K562 (cell line): ENCODE results near the gene ANKS4B. TPM values are rescaled to one million over a fixed set of nuclear protein-coding genes. Genes with fewer than 3 reads are reported as not detected.
A peak's percentile ranks its signal among the peaks of the same experiment; 100 is the strongest.

Experiments used
- ATAC-seq: fragments of 200-7000 bp; cut with Tn5 transposase; 3 replicates; pipeline ENCODE4 v1.9.1; 2020; ENCODE audit warnings: moderate library complexity
- BruUV-seq: library from RNA; stranded (reverse); fragments of 400-500 nt; replicated peaks from 2 replicates; lab custom pipeline; 2021; lab: Mats Ljungman, UMichigan
- CTCF ChIA-PET: fragments of 300-600 bp; formaldehyde crosslinking; extraction: SDS; loops from one replicate; lab custom pipeline; 2021; ENCODE audit warnings: low intra/inter-chr PET ratio; lab: Yijun Ruan, JAX
- POLR2A ChIA-PET: fragments of 300-600, 350-650 bp; sonication (Branson Sonifier 250); formaldehyde crosslinking; extraction: SDS; loops from one replicate; lab custom pipeline; 2021; ENCODE audit warnings: antibody characterized with exemption, inconsistent platforms; lab: Yijun Ruan, JAX
- DNase-seq, 4 experiments: peaks; one replicate each; pipeline versions ENCODE4 v3.0.0 to v3.0.0-alpha.2; 2011 to 2018; ENCODE audit warnings: low spot score in 3 of 4, mixed read lengths in 3 of 4; ENCODE audit errors: extremely low read depth in 1 of 4
- FAIRE-seq: peaks from 2 replicates; lab custom pipeline; 2011; peaks lifted over from hg19 to GRCh38; lab: Jason Lieb, UNC
- H2AFZ ChIP-seq: 2 replicates; pipeline ENCODE4 v1.6.0; 2011; ENCODE audit warnings: low read depth, low read length, control low read depth, inconsistent platforms
- H3K27ac ChIP-seq: fragments of 200-600 bp; 3 replicates; pipeline ENCODE4 v1.8.0; 2011; ENCODE audit warnings: low read depth, mild to moderate bottlenecking, control low read depth, inconsistent platforms, low read length, moderate library complexity, mixed read lengths; ENCODE audit errors: extremely low read depth
- H3K27me3 ChIP-seq, 2 experiments: fragments of 300-600 bp in 1 of 2; 2 replicates in 1 of 2; 3 replicates in 1 of 2; pipeline versions ENCODE4 v1.6.0 to v1.8.0; 2011; ENCODE audit warnings: inconsistent platforms in 2 of 2, low read length in 2 of 2, mild to moderate bottlenecking in 1 of 2, mixed read lengths in 1 of 2, moderate library complexity in 1 of 2; ENCODE audit not compliant: control insufficient read depth in 2 of 2, insufficient read depth in 2 of 2
- H3K36me3 ChIP-seq: fragments of 300-600 bp; 3 replicates; pipeline ENCODE4 v1.8.0; 2011; ENCODE audit warnings: mild to moderate bottlenecking, low read length, inconsistent platforms; ENCODE audit not compliant: control insufficient read depth, insufficient read depth
- H3K4me1 ChIP-seq, 2 experiments: fragments of 200-600 bp in 1 of 2; replicated peaks in 1 of 2; 2 replicates in 1 of 2; 3 replicates in 1 of 2; pipeline versions ENCODE4 v1.5.1 to v1.8.0; 2011; ENCODE audit warnings: inconsistent platforms in 2 of 2, low read length in 2 of 2, mild to moderate bottlenecking in 1 of 2, mixed read lengths in 1 of 2, moderate library complexity in 1 of 2; ENCODE audit not compliant: control insufficient read depth in 2 of 2, insufficient read depth in 2 of 2
- H3K4me2 ChIP-seq: 2 replicates; pipeline ENCODE4 v1.6.1; 2011; ENCODE audit warnings: low read length, control low read depth, inconsistent platforms, mixed read lengths; ENCODE audit not compliant: insufficient read depth
- H3K4me3 ChIP-seq: fragments of 200-600 bp; sonication (generic), shearing (Covaris generic); 2 replicates; pipeline ENCODE4 v1.5.1; 2016; ENCODE audit warnings: control low read depth, inconsistent platforms
- H3K79me2 ChIP-seq: fragments of 200-600 bp; 3 replicates; pipeline ENCODE4 v1.8.0; 2011; ENCODE audit warnings: low read length, inconsistent platforms; ENCODE audit not compliant: control insufficient read depth, insufficient read depth
- H3K9ac ChIP-seq, 2 experiments: 2 replicates each; pipeline versions ENCODE4 v1.6.0 to v1.6.1; 2011; ENCODE audit warnings: low read depth in 2 of 2, low read length in 2 of 2, control low read depth in 1 of 2, inconsistent platforms in 1 of 2, mild to moderate bottlenecking in 1 of 2, mixed read lengths in 1 of 2; ENCODE audit not compliant: insufficient read depth in 1 of 2
- H3K9me1 ChIP-seq: one replicate; pipeline ENCODE4 v1.6.0; 2011; ENCODE audit warnings: inconsistent platforms, mild to moderate bottlenecking, low read length, moderate library complexity; ENCODE audit not compliant: control insufficient read depth, insufficient read depth
- H3K9me3 ChIP-seq: replicated peaks from 2 replicates; pipeline ENCODE4 v1.5.1; 2011; ENCODE audit warnings: low read depth, low read length, inconsistent platforms; ENCODE audit not compliant: control insufficient read depth, insufficient read depth
- H4K20me1 ChIP-seq: replicated peaks from 2 replicates; pipeline ENCODE4 v1.6.1; 2011; ENCODE audit warnings: low read length, inconsistent platforms, mixed read lengths; ENCODE audit not compliant: control insufficient read depth, insufficient read depth
- BCLAF1 ChIP-seq, 2 experiments: fragments of 450-650 bp in 1 of 2; IDR thresholded peaks; 2 replicates each; pipeline ENCODE4 v1.6.1; 2011 to 2017; ENCODE audit warnings: low read depth in 2 of 2, antibody characterized with exemption in 1 of 2, borderline replicate concordance in 1 of 2, low read length in 1 of 2, mild to moderate bottlenecking in 1 of 2, mixed read lengths in 1 of 2; ENCODE audit not compliant: control insufficient read depth in 1 of 2
- FOXP4 ChIP-seq: sonication (generic); formaldehyde crosslinking; IDR thresholded peaks from 2 replicates; pipeline ENCODE4 v1.8.0; 2022; ENCODE audit warnings: mild to moderate bottlenecking, missing genetic modification reagents, borderline replicate concordance
- HMBOX1 ChIP-seq: sonication (generic); IDR thresholded peaks from 2 replicates; pipeline ENCODE4 v1.6.1; 2016
- SNRNP70 ChIP-seq: fragments of 200-400 bp; formaldehyde crosslinking; optimal IDR thresholded peaks from 2 replicates; pipeline ENCODE3; 2017; ENCODE audit warnings: low read depth, low read length
- STAG1 ChIP-seq: sonication (generic); formaldehyde crosslinking; IDR thresholded peaks from 2 replicates; pipeline ENCODE4 v1.5.0; 2020; ENCODE audit warnings: missing genetic modification reagents, borderline replicate concordance
- WGBS: fragments of 100-300 bp; shearing (Covaris generic); methylation state at CpG from one replicate; pipeline ENCODE4 v1.1.6; 2016; ENCODE audit warnings: low coverage, mixed read lengths; ENCODE audit not compliant: insufficient coverage; ENCODE audit errors: missing lambda C conversion rate; 5-methylcytosine and 5-hydroxymethylcytosine counted together
- in situ Hi-C: fragments of 300-500 bp; cut with MboI; formaldehyde crosslinking; loops from 4 replicates; pipeline ENCODE4 v1.15.0; 2018; ENCODE audit warnings: inconsistent platforms, mixed read lengths
- intact Hi-C: fragments of 100-400 bp; cut with micrococcal nuclease; formaldehyde crosslinking; loops from 2 replicates; pipeline ENCODE4 v1.14.2; 2022
- polyA plus RNA-seq, 8 experiments: library from polyadenylated mRNA; depleted of rRNA in 4 of 8; stranded (reverse) in 5 of 8; unstranded in 3 of 8; fragments of >200 nt; fragmentation: Nextera tagmentation in 2 of 8; fragmentation: Illumina TruSeq in 1 of 8; extraction: Ambion mirVana in 2 of 8; extraction: Trizol in 1 of 8; gene quantifications; 2 replicates each; pipeline versions ENCODE4 v1.2.1 to v1.2.3, GENCODE V29; 2011 to 2014; ENCODE audit warnings: inconsistent platforms in 1 of 8, missing spikeins in 1 of 8
- total RNA-seq, 7 experiments: library from RNA; depleted of rRNA in 6 of 7; stranded (reverse); fragments of >200 nt in 6 of 7; fragmentation: Illumina TruSeq in 2 of 7; extraction: Trizol in 2 of 7; gene quantifications; 2 replicates each; pipeline versions ENCODE4 v1.2.1 to v1.2.3, GENCODE V29; 2011 to 2021; ENCODE audit warnings: low replicate concordance in 1 of 7
- TF ChIP-seq, protein P1 (sequence below): IDR thresholded peaks from 2 replicates; pipeline ENCODE4 v1.6.1; 2012; ENCODE audit warnings: low read depth, low read length, improper control_type of control experiment, borderline replicate concordance

The ANKS4B gene
- total and polyA plus RNA-seq, 9 of the 15 experiments (the other 6 are each of a cell fraction or from before 2014, with no cell fraction given), result not detected

DNA sequence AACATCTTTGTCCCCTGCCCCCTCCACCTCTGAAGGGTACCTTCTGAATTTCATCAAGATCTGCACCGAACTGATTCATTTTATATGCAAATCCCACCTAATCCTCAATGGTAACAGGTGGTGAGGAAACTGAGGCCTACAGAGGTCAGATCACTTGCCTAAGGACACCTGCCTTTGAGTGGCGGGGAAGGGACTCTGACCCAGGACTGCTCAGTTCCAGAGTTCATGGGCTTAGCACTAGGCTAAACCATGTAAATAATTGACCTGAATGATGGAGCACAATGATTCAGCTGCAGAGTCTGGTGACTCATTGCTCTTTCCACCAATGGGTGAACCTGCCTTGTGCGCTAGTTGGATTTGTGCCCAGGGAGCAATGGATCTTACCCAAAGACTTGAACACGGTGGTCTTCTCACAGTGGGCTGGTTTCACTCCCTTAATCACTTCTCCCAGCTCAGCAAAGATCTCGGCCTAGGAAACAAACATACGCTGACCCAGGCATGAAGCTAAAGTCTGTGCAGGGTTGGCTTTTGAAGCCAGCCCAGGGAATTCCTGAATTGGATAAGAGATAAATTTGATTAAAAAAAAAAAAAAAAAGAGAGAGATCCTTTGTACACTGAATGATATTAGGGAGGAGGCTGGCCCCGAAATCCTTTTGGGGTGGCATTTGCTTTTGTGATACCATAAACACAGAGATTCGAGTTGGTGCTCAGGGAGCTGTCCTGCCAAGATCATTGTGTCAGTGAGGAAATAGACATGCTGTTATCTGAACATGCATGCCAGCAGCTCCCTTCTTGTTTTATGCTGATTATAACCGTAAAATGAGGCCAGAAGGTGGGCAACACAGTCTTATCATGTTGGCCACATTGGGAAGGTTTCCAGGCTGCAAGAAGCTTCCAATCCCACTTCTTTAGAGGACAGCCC lies 27.6 kb downstream of the ANKS4B start:
- no peaks in the 10 kb centered on the region for H3K79me2 ChIP-seq
- intact Hi-C loops, result no loop called here
- peaks cover 29% of the 10 kb centered on the region in 2 experiments for H3K4me1 ChIP-seq
- BruUV-seq, result no TSS peak
- ATAC-seq (peak; percentile 97), DNase-seq (peak; percentile 88 to 91 (median 90)), FAIRE-seq (peak; percentile 100)
- H3K36me3 ChIP-seq, result no peaks in the 10 kb centered on the region
- in situ Hi-C loops, result no loop called here
- ChIA-PET CTCF (interaction anchor here (0.6 kb wide), 1 partner anchor 38 kb away, joined by 3 read pairs; no protein-coding TSS in a partner anchor), POLR2A (interaction anchor here (0.5 to 1.6 kb wide), 11 partner anchors 9 to 966 kb away, joined by 3 to 6 read pairs (median 3); no protein-coding TSS in a partner anchor)
- peak overlapping the region; percentile 84 for H2AFZ ChIP-seq
- no peaks in the 10 kb centered on the region for H3K27me3 ChIP-seq
- peak overlapping the region; percentile 77 for H3K27ac ChIP-seq
- H3K9me3 ChIP-seq, result no peaks in the 10 kb centered on the region
- 5% methylated on average over 9 of the region's 9 CpGs for WGBS
- H3K4me3 ChIP-seq, result no peak overlapping the region
- H3K9ac ChIP-seq, result peak overlapping the region in 1 of 2 experiments; percentile 37; a peak in 1 of 4 replicates
- H4K20me1 ChIP-seq, result no peaks in the 10 kb centered on the region
- peak overlapping the region; percentile 71 for H3K4me2 ChIP-seq
- no peaks in the 10 kb centered on the region for H3K9me1 ChIP-seq
- TF ChIP-seq BCLAF1 (IDR thresholded peaks at IDR 0.05; ENCODE audit: borderline replicate concordance in 1 of 2, control insufficient read depth in 1 of 2, low read depth in 2 of 2, low read length in 1 of 2) (no peak), SNRNP70 (no peak), FOXP4 (CRISPR knock-in tag) (no peak), HMBOX1 (peak; percentile 75), STAG1 (CRISPR knock-in tag) (no peak)
- TF ChIP-seq, protein P1, sequence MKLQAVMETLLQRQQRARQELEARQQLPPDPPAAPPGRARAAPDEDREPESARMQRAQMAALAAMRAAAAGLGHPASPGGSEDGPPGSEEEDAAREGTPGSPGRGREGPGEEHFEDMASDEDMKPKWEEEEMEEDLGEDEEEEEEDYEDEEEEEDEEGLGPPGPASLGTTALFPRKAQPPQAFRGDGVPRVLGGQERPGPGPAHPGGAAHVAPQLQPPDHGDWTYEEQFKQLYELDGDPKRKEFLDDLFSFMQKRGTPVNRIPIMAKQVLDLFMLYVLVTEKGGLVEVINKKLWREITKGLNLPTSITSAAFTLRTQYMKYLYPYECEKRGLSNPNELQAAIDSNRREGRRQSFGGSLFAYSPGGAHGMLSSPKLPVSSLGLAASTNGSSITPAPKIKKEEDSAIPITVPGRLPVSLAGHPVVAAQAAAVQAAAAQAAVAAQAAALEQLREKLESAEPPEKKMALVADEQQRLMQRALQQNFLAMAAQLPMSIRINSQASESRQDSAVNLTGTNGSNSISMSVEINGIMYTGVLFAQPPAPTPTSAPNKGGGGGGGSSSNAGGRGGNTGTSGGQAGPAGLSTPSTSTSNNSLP, result peak; percentile 9; the same call in 1 of the 2 replicates
